ENCODE data around the gene HECTD2. TPM values are rescaled to one million over a fixed set of nuclear protein-coding genes. Genes with fewer than 3 reads are reported as not detected.

The HECTD2 gene
- total and polyA plus RNA-seq, 7 donors: 2.4 to 29.3 (median 25.5) TPM

GRCh38 chr10:91406322-91406721 is 3.8 kb upstream of the HECTD2 start:
- no peaks in the 10 kb centered on the region for H3K27me3 ChIP-seq
- no peaks in the 10 kb centered on the region for H3K36me3 ChIP-seq
- TF ChIP-seq POLR2A (IDR thresholded peaks at IDR 0.05) (no peak), EP300 (IDR thresholded peaks at IDR 0.05) (no peak), CTCF (IDR thresholded peaks at IDR 0.05) (no peak), POLR2AphosphoS5 (IDR thresholded peaks at IDR 0.05) (no peak)
- intact Hi-C loops (cut with DNase I): loop anchor here (5.0 to 10.0 kb wide), 2 partner anchors 244 to 498 kb away; partner anchors contain the start of gene FGFBP3
- 84 to 96% methylated on average over 3 of the region's 3 CpGs for WGBS, 2 donors
- H3K9me3 ChIP-seq: no peaks in the 10 kb centered on the region
- peaks cover 0 to 8% (median 2%) of the 10 kb centered on the region in 4 donors for H3K4me1 ChIP-seq
- no peak for DNase-seq
- H3K4me3 ChIP-seq: no peak overlapping the region
- H3K27ac ChIP-seq: no peak overlapping the region

- Histone ChIP-seq H3K4me3 (peak overlapping the region; percentile 67 to 90 (median 77)), H3K4me1 (peaks cover 0 to 26% (median 12%) of the 10 kb centered on the region in 4 donors), H3K36me3 (no peaks in the 10 kb centered on the region), H3K27me3 (no peaks in the 10 kb centered on the region), H3K27ac (peak overlapping the region; percentile 93 to 99 (median 98)), H3K9me3 (no peaks in the 10 kb centered on the region)
- TF ChIP-seq POLR2AphosphoS5 (IDR thresholded peaks at IDR 0.05) (peak; percentile 91 to 95 (median 94)), POLR2A (IDR thresholded peaks at IDR 0.05) (peak; percentile 81 to 85), EP300 (IDR thresholded peaks at IDR 0.05) (no peak), CTCF (IDR thresholded peaks at IDR 0.05) (peak in 2 of 4 experiments; percentile 29 to 48)
- peak; percentile 97 for DNase-seq
- intact Hi-C loops (cut with DNase I): loop anchor here (5.0 to 10.0 kb wide), 2 partner anchors 247 to 496 kb away; partner anchors contain the start of gene FGFBP3
- WGBS, 2 donors: 1 to 2% methylated on average over 31 of the region's 31 CpGs
These were observed 875 bp upstream of the HECTD2 start for GRCh38 chr10:91409069-91409868.

- Histone ChIP-seq H3K9me3 (no peaks in the 10 kb centered on the region), H3K4me3 (peak overlapping the region; percentile 67 to 90 (median 77)), H3K27ac (peak overlapping the region; percentile 93 to 99 (median 98)), H3K4me1 (peaks cover 0 to 37% (median 20%) of the 10 kb centered on the region in 4 donors), H3K27me3 (no peaks in the 10 kb centered on the region), H3K36me3 (no peaks in the 10 kb centered on the region)
- intact Hi-C loops (cut with DNase I): loop anchor here (1.0 to 5.0 kb wide), 5 partner anchors 22 to 386 kb away; partner anchors contain the start of genes PPP1R3C and TNKS2
- TF ChIP-seq CTCF (IDR thresholded peaks at IDR 0.05) (no peak), POLR2AphosphoS5 (IDR thresholded peaks at IDR 0.05) (peak in 1 of 4 donors; percentile 4), POLR2A (IDR thresholded peaks at IDR 0.05) (no peak)
- WGBS, 2 donors: 3 to 9% methylated on average over 26 of the region's 26 CpGs
- DNase-seq: no peak
These were observed 661 bp downstream of the HECTD2 start for GRCh38 chr10:91410638-91411371.

GRCh38 chr10:91411621-91412020 is 1.5 kb downstream of the HECTD2 start:
- H3K9me3 ChIP-seq: no peaks in the 10 kb centered on the region
- H3K4me1 ChIP-seq: peaks cover 0 to 43% (median 27%) of the 10 kb centered on the region in 4 donors
- peak overlapping the region in 2 of 4 donors; percentile 72 to 90 for H3K4me3 ChIP-seq
- TF ChIP-seq CTCF (IDR thresholded peaks at IDR 0.05): no peak
- TF ChIP-seq EP300 (IDR thresholded peaks at IDR 0.05): no peak
- TF ChIP-seq POLR2A (IDR thresholded peaks at IDR 0.05): no peak
- no peak for TF ChIP-seq POLR2AphosphoS5 (IDR thresholded peaks at IDR 0.05)
- peak overlapping the region in 1 of 4 donors; percentile 99 for H3K27ac ChIP-seq
- H3K27me3 ChIP-seq: no peaks in the 10 kb centered on the region
- no peaks in the 10 kb centered on the region for H3K36me3 ChIP-seq
- intact Hi-C loops (cut with DNase I): loop anchor here (1.0 to 5.0 kb wide), 5 partner anchors 23 to 386 kb away; partner anchors contain the start of genes PPP1R3C and TNKS2
- DNase-seq: no peak
- 82 to 92% methylated on average over 5 of the region's 5 CpGs for WGBS, 2 donors

Data from sigmoid colon (tissue), 7 donors.